IMR-90 (cell line): Measurements from ENCODE around the gene TLCD1. TPM values are rescaled to one million over a fixed set of nuclear protein-coding genes. Genes with fewer than 3 reads are reported as not detected.

Experiments used
- ATAC-seq: fragments of 200-7000 bp; cut with Tn5 transposase; 2 replicates; pipeline ENCODE4 v1.9.1; 2020; ENCODE audit warnings: low read depth, mild to moderate bottlenecking, moderate library complexity
- BruUV-seq: library from RNA; stranded (reverse); fragments of 400-500 nt; replicated peaks from 2 replicates; lab custom pipeline; 2021; lab: Mats Ljungman, UMichigan
- CTCF ChIA-PET: fragments of 300-600 bp; formaldehyde crosslinking; extraction: SDS; loops from one replicate; lab custom pipeline; 2021; ENCODE audit warnings: antibody characterized with exemption; lab: Yijun Ruan, JAX
- POLR2A ChIA-PET: fragments of 300-600 bp; sonication (Branson Sonifier 250); formaldehyde crosslinking; loops from one replicate; lab custom pipeline; 2022; ENCODE audit warnings: antibody characterized with exemption; ENCODE audit not compliant: unreplicated experiment; lab: Charles Lee
- DNase-seq: peaks from one replicate; pipeline ENCODE4 v3.0.0; 2013
- H2AFZ ChIP-seq: replicated peaks from 2 replicates; pipeline ENCODE3; 2013; ENCODE audit warnings: low read length, mild to moderate bottlenecking; ENCODE audit not compliant: poor library complexity
- H2AK5ac ChIP-seq: 2 replicates; pipeline ENCODE4 v1.6.1; 2013; ENCODE audit warnings: low read depth, low read length, inconsistent platforms
- H2AK9ac ChIP-seq: replicated peaks from 2 replicates; pipeline ENCODE3; 2013; ENCODE audit warnings: mild to moderate bottlenecking, low read depth, low read length, moderate library complexity; ENCODE audit not compliant: poor library complexity
- H2BK120ac ChIP-seq: 2 replicates; pipeline ENCODE4 v1.6.1; 2013; ENCODE audit warnings: low read depth, low read length, inconsistent platforms
- H2BK15ac ChIP-seq: 3 replicates; pipeline ENCODE4 v1.6.1; 2013; ENCODE audit warnings: low read depth, low read length, inconsistent platforms
- H2BK20ac ChIP-seq: 2 replicates; pipeline ENCODE4 v1.6.1; 2013; ENCODE audit warnings: low read depth, mild to moderate bottlenecking, inconsistent platforms, low read length, moderate library complexity
- H2BK5ac ChIP-seq: 2 replicates; pipeline ENCODE4 v1.6.1; 2013; ENCODE audit warnings: mild to moderate bottlenecking, low read depth, low read length, inconsistent platforms; ENCODE audit not compliant: poor library complexity, severe bottlenecking
- H3K14ac ChIP-seq: replicated peaks from 2 replicates; pipeline ENCODE4 v1.6.1; 2013; ENCODE audit warnings: low read depth, low read length, inconsistent platforms
- H3K18ac ChIP-seq: 2 replicates; pipeline ENCODE4 v1.6.1; 2013; ENCODE audit warnings: low read depth, low read length, control low read depth
- H3K23ac ChIP-seq: 2 replicates; pipeline ENCODE4 v1.6.1; 2013; ENCODE audit warnings: low read depth, low read length, inconsistent platforms
- H3K27ac ChIP-seq: 2 replicates; pipeline ENCODE4 v1.5.1; 2013; ENCODE audit warnings: mild to moderate bottlenecking, control low read depth, low read length; ENCODE audit not compliant: insufficient read depth
- H3K27me3 ChIP-seq: 2 replicates; pipeline ENCODE4 v1.6.1; 2013; ENCODE audit warnings: low read length; ENCODE audit not compliant: control insufficient read depth, insufficient read depth
- H3K36me3 ChIP-seq: 2 replicates; pipeline ENCODE4 v1.6.1; 2013; ENCODE audit warnings: low read length, mixed read lengths; ENCODE audit not compliant: control insufficient read depth, insufficient read depth
- H3K4ac ChIP-seq: 2 replicates; pipeline ENCODE4 v1.6.1; 2013; ENCODE audit warnings: low read depth, low read length, inconsistent platforms
- H3K4me1 ChIP-seq: 2 replicates; pipeline ENCODE4 v1.6.1; 2013; ENCODE audit warnings: low read length, mixed read lengths; ENCODE audit not compliant: control insufficient read depth, insufficient read depth
- H3K4me2 ChIP-seq: 2 replicates; pipeline ENCODE4 v1.6.1; 2013; ENCODE audit warnings: low read depth, mild to moderate bottlenecking, control low read depth, low read length, moderate library complexity
- H3K4me3 ChIP-seq: 2 replicates; pipeline ENCODE4 v1.5.1; 2013; ENCODE audit warnings: low read depth, mild to moderate bottlenecking, control low read depth, low read length, moderate library complexity; ENCODE audit not compliant: insufficient read depth
- H3K56ac ChIP-seq: 2 replicates; pipeline ENCODE4 v1.6.1; 2013; ENCODE audit warnings: low read length, inconsistent platforms; ENCODE audit not compliant: insufficient read depth; ENCODE audit errors: extremely low read depth
- H3K79me1 ChIP-seq, 2 experiments: 2 replicates each; pipeline ENCODE4 v1.6.1; 2013; ENCODE audit warnings: low read length in 2 of 2, inconsistent platforms in 1 of 2, low read depth in 1 of 2
- H3K9ac ChIP-seq: 2 replicates; pipeline ENCODE4 v1.6.1; 2013; ENCODE audit warnings: low read depth, low read length, control low read depth
- H3K9me1 ChIP-seq: 2 replicates; pipeline ENCODE4 v1.6.1; 2013; ENCODE audit warnings: low read length, inconsistent platforms; ENCODE audit not compliant: insufficient read depth
- H3K9me3 ChIP-seq: 2 replicates; pipeline ENCODE4 v1.6.1; 2013; ENCODE audit warnings: low read length; ENCODE audit not compliant: control insufficient read depth, insufficient read depth
- H4K20me1 ChIP-seq: 2 replicates; pipeline ENCODE4 v1.6.1; 2013; ENCODE audit warnings: low read length, inconsistent platforms; ENCODE audit not compliant: insufficient read depth
- H4K5ac ChIP-seq: 2 replicates; pipeline ENCODE4 v1.6.1; 2013; ENCODE audit warnings: mild to moderate bottlenecking, low read depth, low read length, control low read depth
- H4K8ac ChIP-seq, 2 experiments: 2 replicates each; pipeline ENCODE4 v1.6.1; 2013; ENCODE audit warnings: low read depth in 2 of 2, low read length in 2 of 2, control low read depth in 1 of 2, inconsistent platforms in 1 of 2
- H4K91ac ChIP-seq: 2 replicates; pipeline ENCODE4 v1.6.1; 2013; ENCODE audit warnings: low read depth, low read length, inconsistent platforms; ENCODE audit not compliant: insufficient read depth
- BHLHE40 ChIP-seq: fragments of 150-350 bp; IDR thresholded peaks from 2 replicates; pipeline ENCODE4 v1.6.1; 2016; ENCODE audit warnings: mild to moderate bottlenecking, low read depth, low read length
- CEBPB ChIP-seq: IDR thresholded peaks from 2 replicates; pipeline ENCODE4 v1.6.1; 2012; ENCODE audit warnings: low read depth, low read length, improper control_type of control experiment
- CHD1 ChIP-seq: IDR thresholded peaks from 2 replicates; pipeline ENCODE4 v1.6.1; 2012; ENCODE audit warnings: low read depth, low read length, improper control_type of control experiment
- FOS ChIP-seq: fragments of 150-350 bp; IDR thresholded peaks from 2 replicates; pipeline ENCODE4 v1.6.1; 2016; ENCODE audit warnings: low read depth, low read length
- MAFK ChIP-seq: IDR thresholded peaks from 2 replicates; pipeline ENCODE4 v1.6.1; 2012; ENCODE audit warnings: low read depth, low read length, improper control_type of control experiment
- MAZ ChIP-seq: IDR thresholded peaks from 2 replicates; pipeline ENCODE4 v1.6.1; 2012; ENCODE audit warnings: low read depth, mild to moderate bottlenecking, low read length, improper control_type of control experiment, moderate library complexity, borderline replicate concordance
- MXI1 ChIP-seq: IDR thresholded peaks from 2 replicates; pipeline ENCODE4 v1.6.1; 2012; ENCODE audit warnings: low read depth, mild to moderate bottlenecking, low read length, moderate library complexity, borderline replicate concordance
- NFE2L2 ChIP-seq: fragments of 150-350 bp; IDR thresholded peaks from 2 replicates; pipeline ENCODE4 v1.6.1; 2016; ENCODE audit warnings: low read depth, mild to moderate bottlenecking, low read length
- RAD21 ChIP-seq: IDR thresholded peaks from 2 replicates; pipeline ENCODE4 v1.6.1; 2012; ENCODE audit warnings: low read length, improper control_type of control experiment
- RCOR1 ChIP-seq: IDR thresholded peaks from 2 replicates; pipeline ENCODE4 v1.6.1; 2012; ENCODE audit warnings: mild to moderate bottlenecking, low read length, improper control_type of control experiment; ENCODE audit not compliant: insufficient replicate concordance
- RFX5 ChIP-seq: IDR thresholded peaks from 2 replicates; pipeline ENCODE4 v1.8.0; 2012; ENCODE audit warnings: low read depth, mild to moderate bottlenecking, low read length, moderate library complexity
- SMC3 ChIP-seq: fragments of 150-350 bp; IDR thresholded peaks from 2 replicates; pipeline ENCODE4 v1.6.1; 2016; ENCODE audit warnings: low read depth, mild to moderate bottlenecking, antibody characterized with exemption, low read length, moderate library complexity
- WGBS, 2 experiments: methylation state at CpG; one replicate each; pipeline versions ENCODE4 v1.1.5 to v1.1.7; 2013; ENCODE audit warnings: missing lambda C conversion rate in 2 of 2; ENCODE audit not compliant: insufficient read length in 1 of 2; ENCODE audit errors: extremely low coverage in 2 of 2; 5-methylcytosine and 5-hydroxymethylcytosine counted together
- dilution Hi-C: fragments of 300-500 bp; cut with HindIII; formaldehyde crosslinking; loops from one replicate; pipeline ENCODE4 v1.14.3; 2018; ENCODE audit warnings: low sequenced_read_pairs; ENCODE audit not compliant: unreplicated experiment
- in situ Hi-C: fragments of 300-500 bp; cut with MboI; formaldehyde crosslinking; loops from 3 replicates; pipeline ENCODE4 v1.14.3; 2019; ENCODE audit warnings: low sequenced_read_pairs, inconsistent platforms, mixed read lengths
- intact Hi-C: fragments of 100-400 bp; cut with micrococcal nuclease; formaldehyde crosslinking; loops from 2 replicates; pipeline ENCODE4 v1.10.0; 2022
- polyA plus RNA-seq, 3 experiments: library from polyadenylated mRNA; depleted of rRNA; stranded (reverse); fragments of >200 nt; gene quantifications; 2 replicates each; pipeline ENCODE4 v1.2.3, GENCODE V29; 2012; ENCODE audit warnings: low replicate concordance in 1 of 3
- total RNA-seq: library from RNA; depleted of rRNA; stranded (reverse); fragments of >200 nt; gene quantifications from 2 replicates; pipeline ENCODE4 v1.2.3, GENCODE V29; 2012
- TF ChIP-seq, protein P1 (sequence below): fragments of 150-350 bp; IDR thresholded peaks from 2 replicates; pipeline ENCODE4 v1.6.1; 2017; ENCODE audit warnings: mild to moderate bottlenecking, antibody characterized with exemption, low read length, low read depth
- TF ChIP-seq, protein P2 (sequence below): fragments of 150-350 bp; IDR thresholded peaks from 2 replicates; pipeline ENCODE4 v1.6.1; 2016; ENCODE audit warnings: low read depth, mild to moderate bottlenecking, low read length, moderate library complexity, borderline replicate concordance

TLCD1 gene
- total and polyA plus RNA-seq, 2 of the 4 experiments (the other 2 are of a cell fraction), result 3.6 to 9.3 TPM

DNA sequence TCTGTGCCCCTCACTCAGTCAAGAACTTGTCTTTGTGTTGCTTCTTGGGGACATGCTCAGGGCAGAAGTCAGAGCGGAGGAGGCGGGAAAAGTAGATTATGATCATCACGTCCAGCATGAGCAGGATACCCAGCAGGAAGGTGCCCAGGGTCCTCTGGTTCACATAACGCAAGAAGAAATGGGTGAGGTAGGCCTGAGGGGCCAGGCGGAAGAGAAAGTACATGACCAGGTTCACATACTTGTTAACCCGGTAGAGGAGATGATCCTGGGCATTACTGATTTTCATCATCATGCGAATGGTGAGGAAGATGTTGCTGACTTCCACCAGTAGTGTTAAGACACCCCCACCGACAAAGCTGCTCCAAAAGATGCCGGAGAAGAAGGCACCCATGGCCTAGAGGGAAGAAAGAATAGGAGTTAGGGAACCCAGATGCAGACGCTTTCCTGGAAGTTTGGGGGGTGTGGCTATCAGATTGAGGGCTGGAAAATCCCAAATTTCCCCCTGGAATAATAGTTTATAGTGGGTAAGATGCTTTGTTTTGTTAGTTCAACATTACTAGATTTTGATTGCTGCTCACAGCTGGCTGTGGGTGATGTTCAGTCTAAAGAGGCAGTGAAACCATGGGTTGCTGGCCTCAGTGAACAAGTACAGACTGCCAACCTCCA is 1.4 kb downstream of the TLCD1 start:
- H3K9me1 ChIP-seq, result no peaks in the 10 kb centered on the region
- peaks cover 36% of the 10 kb centered on the region for H3K36me3 ChIP-seq
- no peak overlapping the region for H3K56ac ChIP-seq
- H2BK120ac ChIP-seq, result no peak overlapping the region
- WGBS, 2 experiments, result 100% methylated on average over 2 of the region's 10 CpGs; no CpG with 5 or more reads in 1 of the 2 experiments
- in situ Hi-C loops (no loop called here), dilution Hi-C loops (no loop called here), intact Hi-C loops (no loop called here)
- peaks cover 12% of the 10 kb centered on the region for H3K4me1 ChIP-seq
- H4K5ac ChIP-seq, result no peak overlapping the region
- ChIA-PET CTCF (interaction anchor here (0.7 kb wide), 1 partner anchor 314 kb away, joined by 3 read pairs; no protein-coding TSS in a partner anchor), POLR2A (interaction anchor here (1.3 kb wide), 1 partner anchor 14 kb away, joined by 3 read pairs; no protein-coding TSS in a partner anchor)
- H3K23ac ChIP-seq, result peak overlapping the region; percentile 70
- H3K9ac ChIP-seq, result no peak overlapping the region
- peak overlapping the region; percentile 98; the same call in 1 of the 2 replicates for H3K4me2 ChIP-seq
- ATAC-seq, result no peak
- no peak overlapping the region for H4K91ac ChIP-seq
- H3K79me1 ChIP-seq, result peaks cover 10 to 49% of the 10 kb centered on the region in 2 experiments; a peak in 3 of 4 replicates
- peak overlapping the region; percentile 26 for H2AK9ac ChIP-seq
- peaks cover 45% of the 10 kb centered on the region for H4K20me1 ChIP-seq
- H2BK20ac ChIP-seq, result no peak overlapping the region
- H2BK5ac ChIP-seq, result no peak overlapping the region
- no peaks in the 10 kb centered on the region for H3K27me3 ChIP-seq
- H2AFZ ChIP-seq, result no peak overlapping the region
- no peak overlapping the region for H3K27ac ChIP-seq
- no peak overlapping the region for H2BK15ac ChIP-seq
- no TSS peak for BruUV-seq
- H3K18ac ChIP-seq, result no peak overlapping the region
- peak overlapping the region; percentile 13; the same call in 1 of the 2 replicates for H3K14ac ChIP-seq
- no peak for TF ChIP-seq CEBPB
- no peak for TF ChIP-seq RAD21
- TF ChIP-seq, protein P1, sequence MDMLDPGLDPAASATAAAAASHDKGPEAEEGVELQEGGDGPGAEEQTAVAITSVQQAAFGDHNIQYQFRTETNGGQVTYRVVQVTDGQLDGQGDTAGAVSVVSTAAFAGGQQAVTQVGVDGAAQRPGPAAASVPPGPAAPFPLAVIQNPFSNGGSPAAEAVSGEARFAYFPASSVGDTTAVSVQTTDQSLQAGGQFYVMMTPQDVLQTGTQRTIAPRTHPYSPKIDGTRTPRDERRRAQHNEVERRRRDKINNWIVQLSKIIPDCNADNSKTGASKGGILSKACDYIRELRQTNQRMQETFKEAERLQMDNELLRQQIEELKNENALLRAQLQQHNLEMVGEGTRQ, result no peak
- TF ChIP-seq BHLHE40, result no peak
- TF ChIP-seq MAFK, result no peak
- TF ChIP-seq RCOR1, result no peak
- no peak for TF ChIP-seq RFX5
- TF ChIP-seq CHD1, result no peak
- TF ChIP-seq MXI1, result no peak
- no peak for TF ChIP-seq NFE2L2
- no peak for TF ChIP-seq SMC3
- TF ChIP-seq MAZ, result no peak
- TF ChIP-seq, protein P2, sequence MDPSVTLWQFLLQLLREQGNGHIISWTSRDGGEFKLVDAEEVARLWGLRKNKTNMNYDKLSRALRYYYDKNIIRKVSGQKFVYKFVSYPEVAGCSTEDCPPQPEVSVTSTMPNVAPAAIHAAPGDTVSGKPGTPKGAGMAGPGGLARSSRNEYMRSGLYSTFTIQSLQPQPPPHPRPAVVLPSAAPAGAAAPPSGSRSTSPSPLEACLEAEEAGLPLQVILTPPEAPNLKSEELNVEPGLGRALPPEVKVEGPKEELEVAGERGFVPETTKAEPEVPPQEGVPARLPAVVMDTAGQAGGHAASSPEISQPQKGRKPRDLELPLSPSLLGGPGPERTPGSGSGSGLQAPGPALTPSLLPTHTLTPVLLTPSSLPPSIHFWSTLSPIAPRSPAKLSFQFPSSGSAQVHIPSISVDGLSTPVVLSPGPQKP, result no peak
- TF ChIP-seq FOS, result no peak
- H2AK5ac ChIP-seq, result peak overlapping the region; percentile 18; the same call in 1 of the 2 replicates
- H4K8ac ChIP-seq, result peak overlapping the region; percentile 10 to 59; a peak in 3 of 4 replicates
- DNase-seq, result no peak
- H3K9me3 ChIP-seq, result no peaks in the 10 kb centered on the region
- no peak overlapping the region for H3K4me3 ChIP-seq
- peak overlapping the region; percentile 88; the same call in 1 of the 2 replicates for H3K4ac ChIP-seq
